Stimulated activated naive CD4-positive, alpha-beta T cell (primary cell): ENCODE results near the gene ZNF329.
"Not testable (repeated sequence)": the region's sequence is repeated elsewhere in the genome, so short reads cannot be mapped to it uniquely, and the experiment has no call there.

Experiments
- DNase-seq, 6 experiments: peaks; one replicate each; lab custom pipeline; 2025; lab: John Stamatoyannopoulos, UW

Gene ZNF329

GRCh38 chr19:58150328-58150921, at the start of gene ZNF329:
ZNF329 (minus strand) TSS chr19:58150789; CDS start chr19:58129503, 21,286 bp downstream.
- peak; percentile 72 to 93 (median 86) for DNase-seq

DNA sequence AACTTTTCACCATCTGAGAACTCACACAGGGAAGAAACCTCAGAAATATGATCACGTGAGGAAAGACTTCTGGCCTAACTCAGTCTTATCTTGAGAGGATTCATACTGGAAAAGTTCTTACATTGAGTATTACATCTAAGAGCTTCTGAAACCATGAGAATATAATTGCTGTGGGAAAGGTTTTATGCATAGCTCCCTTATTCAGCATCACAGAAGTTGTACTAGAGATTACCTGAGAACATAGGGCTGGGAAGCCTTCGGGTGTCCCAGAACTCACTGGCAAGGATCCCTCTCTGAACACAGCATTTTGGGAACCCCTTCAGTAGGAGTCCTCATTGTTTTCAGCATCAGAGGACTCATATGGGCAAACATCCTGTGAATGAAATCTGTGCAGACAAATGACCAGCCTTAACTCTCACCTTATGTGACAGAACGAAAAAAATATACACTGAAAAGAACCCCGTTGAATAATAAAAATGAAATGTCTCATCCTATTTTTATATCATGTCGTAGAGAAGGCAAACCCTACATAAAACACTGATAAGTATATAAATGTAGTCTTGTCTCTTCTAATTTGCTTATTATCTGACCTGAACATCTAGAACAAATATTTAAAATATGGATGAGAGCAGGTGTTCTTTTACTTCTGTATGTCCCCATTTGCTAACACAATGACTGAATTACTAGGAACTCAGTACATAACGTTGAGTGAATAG, 46.5 kb upstream of the ZNF329 start:
- DNase-seq, result peak in 2 of 6 experiments; percentile 11 to 19

- no peak for DNase-seq
These were observed 33.2 kb upstream of the ZNF329 start for GRCh38 chr19:58183817-58184215.

DNA sequence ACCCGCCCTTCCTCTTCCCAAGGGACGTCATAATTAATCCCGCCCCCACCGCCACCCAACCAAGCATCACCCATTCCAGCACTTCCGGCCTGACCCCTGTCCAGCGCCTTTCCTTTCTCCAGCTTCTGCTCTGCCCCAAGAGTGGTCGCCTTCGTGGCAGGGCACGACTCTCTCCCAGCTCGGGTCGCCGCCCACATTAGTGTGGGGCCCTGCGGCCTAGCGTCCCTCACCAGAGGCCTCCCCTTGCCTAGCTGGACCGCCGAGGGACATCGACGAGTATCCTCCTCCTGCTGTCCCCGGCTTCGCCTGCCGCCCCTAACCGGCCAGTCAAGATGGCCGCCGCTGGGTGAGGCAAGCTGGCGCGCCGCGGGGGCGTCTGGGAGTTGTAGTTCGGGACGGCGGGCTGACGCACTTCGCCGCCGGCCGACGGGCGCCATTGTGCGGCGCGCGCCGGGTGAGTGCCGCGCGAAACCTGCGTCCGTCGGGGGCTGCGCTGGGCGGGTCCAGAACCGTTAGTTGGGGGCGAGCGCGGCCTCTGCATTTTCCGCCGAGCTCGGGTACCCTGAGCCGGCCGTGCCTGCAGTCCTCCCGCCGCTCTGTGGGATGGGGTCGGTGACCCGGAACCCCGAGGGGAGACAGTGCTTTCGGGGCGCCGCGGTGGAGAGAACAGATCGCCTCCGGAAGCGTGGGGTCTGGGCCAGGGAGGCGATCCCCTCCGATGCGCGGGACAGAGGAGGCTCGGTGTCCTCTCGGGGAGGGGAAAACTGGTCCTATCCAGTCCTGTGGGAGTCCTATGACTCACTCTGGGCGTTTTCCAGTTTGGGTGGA, 32.6 kb upstream of the ZNF329 start, which contains the start of gene ZNF274:
TSS of gene ZNF274 (plus strand) at position 73 of the 828 bp plus-strand sequence. CDS start 905 bp downstream, outside the sequence.
- peak; percentile 84 to 95 (median 88) for DNase-seq

DNA sequence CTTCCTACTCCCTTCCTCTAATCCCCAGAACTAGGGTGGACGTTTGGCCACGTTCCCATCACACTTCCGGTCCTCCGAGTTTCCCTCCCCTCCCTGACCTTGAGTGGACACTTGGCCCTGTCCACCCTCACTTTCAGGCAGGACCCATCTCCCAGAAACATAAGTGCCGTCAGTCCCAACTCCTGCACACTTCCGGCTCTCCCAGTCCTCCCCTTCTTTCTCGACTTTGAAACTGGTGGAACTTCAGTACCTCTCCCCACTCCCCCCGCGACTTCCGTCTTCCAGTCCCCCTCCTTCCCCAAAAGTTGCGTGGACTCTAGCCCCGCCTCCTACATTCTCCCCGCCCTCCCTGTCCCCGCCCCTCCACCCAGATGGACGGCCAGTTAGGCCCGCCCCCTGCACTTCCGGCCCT, 32.0 kb upstream of the ZNF329 start:
- DNase-seq, result peak in 4 of 6 experiments; percentile 77 to 86 (median 81)

- DNase-seq, result peak in 5 of 6 experiments; percentile 15 to 48 (median 31)
These were observed 31.4 kb upstream of the ZNF329 start for GRCh38 chr19:58181902-58182576.

- no peak for DNase-seq
These were observed 20.3 kb upstream of the ZNF329 start for GRCh38 chr19:58170860-58171259.

- DNase-seq, result no peak
These were observed 16.2 kb upstream of the ZNF329 start for GRCh38 chr19:58166708-58167280.

GRCh38 chr19:58166268-58166667, 15.7 kb upstream of the ZNF329 start:
- no peak for DNase-seq

GRCh38 chr19:58157045-58157728, 6.6 kb upstream of the ZNF329 start:
- no peak for DNase-seq

GRCh38 chr19:58154679-58155648, 4.4 kb upstream of the ZNF329 start:
- peak; percentile 89 to 98 (median 96) for DNase-seq

DNA sequence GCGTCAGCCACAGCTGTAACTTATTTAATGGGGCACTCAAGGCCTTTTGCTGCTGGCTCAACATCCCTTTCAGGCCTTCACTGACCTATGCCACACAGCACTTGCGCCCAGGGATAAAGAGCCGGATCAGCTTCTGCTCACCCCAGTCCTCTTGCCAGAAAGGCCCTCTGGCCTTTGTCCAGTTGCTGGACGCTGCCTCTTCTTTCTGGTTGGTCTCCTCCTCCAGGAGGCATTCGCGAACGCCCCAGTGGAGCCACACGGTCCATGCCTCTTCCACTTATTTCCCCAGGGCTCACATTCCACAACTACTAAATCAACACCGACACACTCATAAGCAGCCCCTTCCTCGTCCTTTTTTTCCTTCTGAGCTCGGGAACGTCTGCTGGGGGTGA, 3.7 kb upstream of the ZNF329 start:
- peak in 1 of 6 experiments; percentile 19 for DNase-seq

GRCh38 chr19:58153386-58153785, 2.8 kb upstream of the ZNF329 start:
- no peak for DNase-seq

GRCh38 chr19:58147475-58147874, 3.1 kb downstream of the ZNF329 start:
- DNase-seq, result not testable (repeated sequence)

DNA sequence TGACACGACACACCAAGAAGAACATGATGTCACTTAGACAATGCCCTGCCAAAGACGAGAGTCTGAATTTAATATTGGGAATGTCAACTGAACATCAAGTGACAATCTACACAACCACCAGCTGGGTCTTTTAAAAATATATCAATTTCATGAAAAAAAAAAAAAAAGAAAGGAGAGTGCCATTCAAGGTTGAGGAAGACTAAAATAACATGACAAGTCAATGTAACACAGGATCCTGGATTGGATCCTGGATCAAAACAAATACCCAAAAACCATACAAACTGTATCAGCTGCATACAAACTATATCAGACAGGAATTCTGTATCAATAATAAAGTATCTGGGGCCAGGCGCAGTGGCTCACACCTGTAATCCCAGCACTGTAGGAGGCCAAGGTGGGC, 4.7 kb downstream of the ZNF329 start:
- DNase-seq, result no peak

DNA sequence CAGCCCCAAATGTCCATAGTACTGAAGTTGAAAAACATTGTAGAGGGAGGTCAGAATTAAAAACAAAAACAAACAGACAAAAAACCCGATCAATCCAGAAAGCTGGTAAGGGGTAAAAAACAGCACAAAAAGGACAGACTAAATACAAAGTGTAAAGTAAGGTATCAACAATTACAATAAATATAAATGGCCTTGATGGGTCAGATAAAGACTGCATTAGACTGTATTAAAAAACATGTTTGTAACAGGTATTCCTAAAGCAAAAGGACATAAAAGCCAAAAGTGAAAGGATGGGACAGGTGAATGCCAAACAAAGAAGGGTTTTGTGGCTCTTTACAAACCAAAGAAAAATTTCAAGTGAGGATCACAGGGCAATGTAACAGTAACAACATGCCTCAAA, 16.3 kb downstream of the ZNF329 start:
- no peak for DNase-seq

DNA sequence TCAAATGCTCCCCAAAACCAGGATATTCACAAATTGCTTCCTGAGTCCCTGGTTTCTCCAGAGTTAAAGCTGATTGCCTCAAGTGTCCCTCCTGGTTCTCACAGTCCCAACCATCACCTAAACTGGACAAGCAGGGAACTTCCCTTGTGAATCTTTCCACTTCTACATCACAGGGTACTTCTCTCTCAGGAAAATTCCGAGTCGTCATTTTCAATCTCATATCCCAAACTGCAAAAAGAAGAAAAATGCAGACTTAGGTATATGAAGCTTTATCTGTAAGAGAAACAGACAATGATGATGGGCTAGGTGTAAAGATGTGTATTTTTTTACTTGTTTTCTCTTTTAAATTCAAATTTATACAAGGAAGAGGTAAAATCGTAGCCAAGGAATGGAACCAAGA, 21.3 kb downstream of the ZNF329 start:
- no peak for DNase-seq

DNA sequence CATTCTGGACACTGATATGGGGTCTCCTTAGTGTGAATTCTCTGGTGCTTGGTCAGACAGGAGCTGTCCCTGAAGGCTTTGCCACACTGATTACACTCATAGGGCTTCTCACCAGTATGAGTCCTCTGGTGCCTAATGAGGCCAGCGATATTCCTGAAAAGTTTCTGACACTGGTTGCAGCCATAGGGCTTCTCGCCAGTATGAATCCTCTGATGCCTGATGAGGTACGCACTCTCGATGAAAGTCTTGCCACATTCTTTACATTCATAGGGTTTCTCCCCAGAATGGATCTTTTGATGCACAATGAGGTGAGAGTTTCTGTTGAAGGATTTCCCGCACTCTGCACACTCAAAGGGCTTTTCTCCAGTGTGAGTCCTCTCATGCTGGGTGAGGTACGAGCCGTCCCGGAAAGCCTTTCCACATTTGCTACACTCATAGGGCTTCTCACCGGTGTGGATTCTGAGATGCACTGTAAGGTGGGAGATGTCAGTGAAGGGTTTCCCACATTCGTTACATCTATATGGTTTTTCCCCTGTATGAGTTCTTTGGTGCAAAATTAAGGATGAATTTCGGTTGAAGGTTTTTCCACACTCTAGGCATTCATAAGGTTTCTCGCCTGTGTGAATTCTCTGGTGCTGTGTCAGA, 22.4 kb downstream of the ZNF329 start:
- no peak for DNase-seq

- DNase-seq, result no peak
These were observed 27.2 kb downstream of the ZNF329 start for GRCh38 chr19:58123354-58123753.
